ENCODE results near the gene NFKB2.

- TF ChIP-seq ATF2 (CRISPR knock-in tag; IDR thresholded peaks at IDR 0.05; ENCODE audit: borderline replicate concordance, low read depth): no peak
- TF ChIP-seq USF2 (CRISPR knock-in tag; IDR thresholded peaks at IDR 0.05): no peak
- no peak for TF ChIP-seq IRF1 (CRISPR knock-in tag; IDR thresholded peaks at IDR 0.05)
- TF ChIP-seq SP1 (CRISPR knock-in tag; conservative IDR thresholded peaks at IDR 0.05): no peak
- no peak for TF ChIP-seq ESRRA (CRISPR knock-in tag; IDR thresholded peaks at IDR 0.05; ENCODE audit: borderline replicate concordance)
- TF ChIP-seq ZNF121 (CRISPR knock-in tag; IDR thresholded peaks at IDR 0.05): no peak
These were observed 14.3 kb downstream of the NFKB2 start for GRCh38 chr10:102409604-102410428.

All from WTC11 (cell line).